ENCODE results near the gene CAMK1. TPM values are rescaled to one million over a fixed set of nuclear protein-coding genes. Genes with fewer than 3 reads are reported as not detected.

The CAMK1 gene
- total RNA-seq, 1 donor from 2014 or later: 56.1 TPM

DNA sequence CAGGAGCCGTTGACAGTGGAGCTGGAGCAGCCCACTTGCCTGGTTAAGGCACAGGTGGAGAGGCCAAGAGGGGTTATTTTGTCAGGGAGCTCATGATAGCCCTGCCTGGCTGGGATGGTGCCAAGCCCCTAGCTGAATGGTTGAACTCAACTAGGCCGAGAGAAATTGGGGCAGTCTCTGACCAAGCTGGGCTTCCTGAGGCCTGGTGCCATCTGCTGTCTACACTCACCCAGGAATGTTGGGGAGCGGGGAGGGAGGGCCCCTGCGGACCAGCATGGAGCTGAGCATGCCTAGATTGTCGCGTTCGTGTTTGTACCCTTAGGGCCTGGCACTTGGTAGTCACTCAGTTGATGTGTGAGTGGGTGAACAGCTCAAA is 37.0 kb downstream of the CAMK1 start:
- no peak for DNase-seq

DNA sequence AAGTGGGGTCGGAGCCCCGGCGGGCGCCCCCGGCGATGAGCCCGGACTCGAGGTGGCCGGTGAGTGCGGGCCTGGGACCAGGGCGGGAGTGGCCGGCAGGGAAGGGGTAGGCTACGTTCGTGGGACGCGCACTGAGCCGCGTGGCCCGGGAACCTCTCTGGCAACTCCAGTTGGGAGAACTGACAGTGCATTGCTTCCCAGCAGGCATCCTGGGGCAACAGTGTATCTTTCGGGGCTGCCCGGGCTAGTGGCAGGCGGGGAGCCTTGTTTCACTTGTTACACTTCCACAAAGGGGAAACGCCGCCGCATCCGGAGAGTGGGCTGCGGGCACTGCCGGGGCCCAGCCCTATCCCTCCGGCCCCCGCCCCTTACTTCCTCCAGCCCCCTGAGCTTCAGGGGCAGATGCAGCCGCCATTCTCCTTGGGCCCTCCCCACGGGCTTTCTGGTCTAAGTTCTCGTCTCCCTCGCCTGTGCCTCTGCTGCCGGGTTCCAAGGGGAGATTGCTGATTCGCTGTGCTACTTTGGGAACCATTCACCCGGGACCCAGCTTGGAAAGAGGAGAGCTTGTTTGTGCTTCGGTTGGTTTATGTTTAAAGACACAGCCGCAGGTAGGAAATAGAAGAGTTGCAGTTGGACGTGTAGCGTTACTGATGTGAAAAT is 37.5 kb downstream of the CAMK1 start:
- no peak for DNase-seq

DNA sequence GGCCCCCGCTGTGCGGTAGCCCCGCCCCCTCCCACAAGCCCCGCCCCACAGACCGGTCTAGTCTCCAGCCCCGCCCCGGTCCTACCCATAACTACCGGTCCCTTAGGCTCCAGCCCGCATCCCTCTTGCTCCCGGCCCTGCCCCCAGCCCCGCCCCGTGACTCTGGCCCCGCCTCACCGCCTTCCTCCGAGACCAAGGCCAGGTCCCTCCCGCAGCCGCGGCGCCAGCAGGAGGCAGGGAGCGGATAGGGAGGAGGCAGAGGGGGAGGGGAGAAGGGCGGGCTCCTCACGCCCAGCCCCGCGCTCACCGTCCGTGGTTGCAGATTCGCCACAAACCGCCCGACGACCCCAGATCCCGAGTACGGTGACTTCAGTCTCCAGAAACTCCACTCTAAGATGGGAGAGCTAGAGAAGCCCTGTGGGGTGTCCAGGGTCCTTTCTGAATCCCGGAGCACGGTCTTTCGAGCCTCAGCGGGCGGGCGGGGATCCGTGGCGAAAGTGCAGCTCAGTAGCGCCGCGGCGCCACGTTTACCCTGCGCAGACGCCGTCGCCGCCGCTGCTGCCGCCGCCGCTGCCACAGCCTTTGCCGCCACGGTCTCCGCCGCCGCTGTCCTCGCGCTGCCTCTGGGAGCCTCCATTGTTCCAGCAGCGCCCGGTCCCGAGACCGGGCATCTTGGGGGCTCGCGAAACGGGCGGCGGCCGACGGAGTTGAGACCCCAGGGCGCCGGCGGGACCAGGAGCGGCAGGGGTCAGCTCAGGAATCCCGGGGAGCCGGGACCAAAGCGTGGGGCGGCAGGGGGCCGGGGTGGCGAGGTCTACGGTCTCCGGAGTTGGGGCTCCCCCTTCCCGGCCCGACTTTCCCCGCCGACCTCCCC is 38.3 kb downstream of the CAMK1 start, which contains the start of gene BRPF1:
Gene BRPF1 (plus strand): TSS at position 530 of the 874 bp plus-strand sequence. CDS start 2,406 bp downstream, outside the sequence.
- peak; percentile 100 for DNase-seq

DNA sequence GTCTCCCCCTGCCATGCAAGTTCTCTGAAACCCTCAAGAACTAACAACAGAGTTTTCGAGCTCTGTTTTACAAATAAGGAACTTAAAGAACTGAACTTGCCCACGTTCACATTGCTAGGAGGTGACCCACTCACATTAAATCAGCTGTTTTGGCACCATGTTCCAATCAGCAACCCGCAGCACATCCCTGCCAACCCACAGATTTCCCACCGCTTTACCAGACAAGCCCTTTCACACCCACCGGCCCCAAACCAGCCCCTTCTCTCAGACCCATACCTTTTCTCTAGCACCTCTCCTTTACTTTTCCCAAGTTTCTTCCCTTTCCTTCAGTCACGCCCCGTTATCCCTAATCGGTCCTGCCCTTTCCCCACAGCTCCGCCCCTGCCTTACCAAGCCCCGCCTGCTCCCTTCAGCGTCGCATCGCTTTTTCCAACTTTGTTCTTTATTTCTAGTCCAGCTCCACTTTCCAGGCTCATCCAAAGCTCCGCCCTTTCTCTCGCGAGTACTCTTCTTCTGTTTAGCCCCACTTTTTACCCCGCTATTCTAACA is 39.0 kb downstream of the CAMK1 start:
- no peak for DNase-seq

DNA sequence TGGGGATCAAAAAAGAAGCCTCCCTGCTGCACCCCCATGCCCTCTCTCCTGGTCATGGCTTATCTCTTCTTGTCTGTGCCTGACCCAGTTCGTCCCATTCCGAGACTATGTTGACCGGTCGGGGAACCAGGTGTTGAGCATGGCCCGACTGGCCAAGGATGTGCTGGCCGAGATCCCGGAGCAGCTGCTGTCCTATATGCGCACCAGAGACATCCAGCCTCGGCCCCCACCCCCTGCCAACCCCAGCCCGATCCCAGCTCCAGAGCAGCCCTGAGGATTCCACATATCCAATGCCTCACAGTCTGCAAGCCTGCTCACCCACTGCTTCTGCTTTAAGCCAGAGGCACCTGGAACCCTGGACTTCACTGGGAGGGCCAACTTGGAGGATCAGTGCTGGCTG is 40.3 kb downstream of the CAMK1 start:
- no peak for DNase-seq

DNA sequence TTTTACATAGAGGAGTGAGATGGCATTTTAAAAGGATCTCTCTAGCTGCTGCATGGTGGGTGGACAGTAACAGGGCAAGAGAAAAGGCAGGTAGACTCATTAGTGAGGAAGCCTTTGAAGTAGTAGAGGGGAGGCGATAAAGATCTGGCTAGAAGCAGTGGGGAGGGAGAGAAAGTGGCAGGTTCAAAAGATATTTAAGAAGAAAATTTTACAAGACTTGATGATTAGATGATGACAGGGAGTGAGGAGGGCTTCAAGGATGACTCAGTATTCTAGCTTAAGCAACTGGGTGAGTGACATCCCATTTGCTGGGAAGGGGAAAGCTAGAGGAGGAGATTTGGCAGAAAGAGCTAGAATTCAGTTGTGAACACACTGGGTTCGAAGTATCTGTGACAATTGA is 42.0 kb downstream of the CAMK1 start:
- DNase-seq: no peak

DNA sequence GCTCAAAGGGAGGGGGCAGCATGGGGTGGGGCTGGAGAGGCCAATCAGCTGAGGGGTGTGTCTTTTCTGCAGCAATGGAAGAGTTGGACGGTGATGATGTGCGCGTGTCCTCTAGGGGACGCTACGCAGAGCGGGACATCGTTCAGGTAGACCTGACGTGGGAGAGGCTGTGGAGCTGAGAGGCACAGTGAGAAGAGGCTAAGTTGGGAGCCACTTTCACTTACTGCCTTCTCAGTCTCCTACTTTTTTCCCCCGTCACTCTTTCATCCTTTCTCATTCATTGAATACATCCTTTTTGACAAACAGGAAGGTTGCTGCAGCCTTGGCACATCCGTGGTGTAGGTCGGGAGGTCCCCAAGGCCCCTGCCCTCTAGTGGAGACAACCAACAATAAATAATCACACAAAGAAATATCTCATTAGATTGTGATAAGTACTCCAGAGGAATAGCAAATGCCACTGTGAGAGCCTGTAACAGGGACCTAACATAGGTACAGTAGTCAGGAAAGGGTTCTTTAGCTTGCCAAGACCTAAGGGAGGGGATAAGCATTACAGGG is 42.6 kb downstream of the CAMK1 start:
- DNase-seq: no peak

DNA sequence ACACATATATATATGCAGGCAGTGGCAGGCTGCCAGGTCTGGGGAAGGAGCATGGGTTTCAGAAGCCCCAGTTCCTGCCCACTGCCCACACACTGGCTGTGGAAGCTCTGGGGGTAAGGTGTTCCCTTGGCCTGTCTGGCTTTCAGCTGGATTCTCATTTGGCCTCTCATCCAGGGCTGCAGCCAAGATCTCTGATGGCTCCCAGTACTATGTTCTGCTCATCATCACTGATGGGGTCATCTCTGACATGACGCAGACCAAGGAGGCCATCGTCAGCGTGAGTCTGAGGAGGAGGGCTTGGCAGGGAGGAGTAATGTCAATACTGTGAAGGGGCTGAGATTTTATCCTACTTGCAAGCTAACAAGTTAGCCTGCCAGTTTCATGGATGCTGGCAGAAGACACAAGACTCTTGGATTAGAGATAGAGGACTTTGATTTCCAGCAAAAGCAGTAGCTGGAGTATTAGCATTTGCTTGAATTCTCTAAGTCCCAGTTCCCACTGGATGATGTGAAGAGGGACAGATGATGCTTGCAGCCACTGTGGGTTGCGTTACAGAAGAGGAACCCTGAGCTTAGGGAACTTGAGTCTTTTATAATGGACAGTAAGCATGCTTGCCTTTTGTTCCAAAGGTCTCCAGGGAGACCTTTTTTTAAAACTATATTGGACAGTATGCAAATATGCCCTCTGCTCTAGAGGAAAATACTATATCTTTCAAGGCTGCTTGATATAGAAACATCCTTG is 43.8 kb downstream of the CAMK1 start:
- DNase-seq: no peak

DNA sequence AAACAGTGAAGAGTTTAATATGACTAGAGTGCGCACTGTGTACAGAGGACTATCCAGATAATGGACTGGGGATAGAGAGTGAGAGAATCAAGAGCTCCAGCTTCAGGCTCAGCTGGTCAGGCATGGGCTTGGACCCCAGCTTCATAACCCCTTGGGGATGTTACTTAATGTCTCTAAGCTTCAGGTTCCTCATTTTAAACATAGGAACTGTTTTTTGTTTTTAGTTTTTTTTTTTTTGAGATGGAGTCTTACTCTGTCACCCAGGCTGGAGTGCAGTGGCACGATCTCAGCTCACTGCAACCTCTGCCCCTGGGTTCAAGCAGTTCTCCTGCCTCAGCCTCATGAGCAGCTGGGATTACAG is 48.1 kb downstream of the CAMK1 start:
- no peak for DNase-seq

DNA sequence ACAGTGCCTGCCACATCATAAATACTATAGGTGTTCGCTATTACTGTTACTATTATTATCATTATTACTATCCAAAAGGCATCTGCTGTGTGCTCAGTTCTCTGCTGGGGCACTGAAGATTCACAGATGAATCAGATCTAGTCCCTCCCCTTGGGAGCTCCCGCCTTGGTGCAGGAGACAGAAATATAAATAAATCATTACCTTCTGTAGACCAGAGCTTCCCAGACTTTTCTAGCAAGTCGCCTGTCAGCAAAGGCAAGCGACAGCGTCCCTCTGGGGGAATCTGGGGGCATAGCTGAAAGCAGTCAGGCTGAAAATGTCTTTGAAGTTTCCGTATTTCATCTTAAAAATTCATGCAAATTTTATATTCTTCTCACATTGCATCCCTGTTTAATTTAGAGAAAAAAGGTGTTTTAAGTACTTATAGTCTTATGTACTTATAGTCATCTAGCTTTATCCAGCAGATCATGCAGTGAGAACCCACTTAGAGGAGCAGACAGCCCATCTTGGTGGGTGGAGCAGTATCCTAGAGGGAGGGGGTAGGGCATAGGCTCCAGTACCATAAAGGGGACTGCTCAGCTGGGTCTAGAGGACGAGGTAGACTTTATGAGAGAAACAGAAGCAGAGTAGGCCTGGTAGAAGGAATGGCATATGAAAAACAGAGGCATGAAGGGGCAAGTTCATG is 48.6 kb downstream of the CAMK1 start:
- no peak for DNase-seq

DNA sequence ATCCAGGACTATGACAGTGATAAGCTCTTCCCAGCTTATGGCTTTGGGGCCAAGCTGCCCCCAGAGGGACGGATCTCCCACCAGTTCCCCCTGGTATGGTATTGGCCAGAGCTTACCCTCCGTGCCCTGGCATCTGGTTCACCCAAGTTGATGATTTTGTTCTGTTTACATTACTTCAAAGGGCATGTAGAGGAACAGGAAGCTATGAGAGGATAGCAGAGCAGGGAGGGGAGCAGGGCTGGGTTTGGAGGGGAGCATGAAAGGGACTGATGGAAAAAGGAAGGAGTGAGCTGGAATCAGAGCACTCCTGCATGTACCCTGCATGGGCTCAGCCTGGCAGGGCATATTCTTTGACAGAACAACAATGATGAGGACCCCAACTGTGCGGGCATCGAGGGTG is 51.6 kb downstream of the CAMK1 start:
- DNase-seq: no peak

DNA sequence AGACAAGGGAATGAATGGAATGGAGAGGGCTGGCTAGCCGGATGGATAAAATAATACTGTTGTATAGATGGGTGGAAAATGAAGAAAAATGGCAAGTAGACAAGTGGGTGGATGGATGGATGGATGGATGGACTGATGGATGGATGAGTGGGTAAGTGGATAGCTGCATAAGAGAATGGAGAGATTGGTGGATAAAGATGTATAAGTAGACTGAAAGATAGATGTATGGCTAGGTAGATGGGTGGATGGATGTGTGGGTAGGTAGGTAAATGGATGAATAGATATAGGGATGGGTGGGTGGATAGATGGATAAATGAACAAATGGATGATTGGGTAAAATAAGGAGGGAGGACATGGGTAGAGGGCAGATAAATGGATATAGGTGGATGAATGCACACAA is 52.2 kb downstream of the CAMK1 start:
- DNase-seq: no peak

DNA sequence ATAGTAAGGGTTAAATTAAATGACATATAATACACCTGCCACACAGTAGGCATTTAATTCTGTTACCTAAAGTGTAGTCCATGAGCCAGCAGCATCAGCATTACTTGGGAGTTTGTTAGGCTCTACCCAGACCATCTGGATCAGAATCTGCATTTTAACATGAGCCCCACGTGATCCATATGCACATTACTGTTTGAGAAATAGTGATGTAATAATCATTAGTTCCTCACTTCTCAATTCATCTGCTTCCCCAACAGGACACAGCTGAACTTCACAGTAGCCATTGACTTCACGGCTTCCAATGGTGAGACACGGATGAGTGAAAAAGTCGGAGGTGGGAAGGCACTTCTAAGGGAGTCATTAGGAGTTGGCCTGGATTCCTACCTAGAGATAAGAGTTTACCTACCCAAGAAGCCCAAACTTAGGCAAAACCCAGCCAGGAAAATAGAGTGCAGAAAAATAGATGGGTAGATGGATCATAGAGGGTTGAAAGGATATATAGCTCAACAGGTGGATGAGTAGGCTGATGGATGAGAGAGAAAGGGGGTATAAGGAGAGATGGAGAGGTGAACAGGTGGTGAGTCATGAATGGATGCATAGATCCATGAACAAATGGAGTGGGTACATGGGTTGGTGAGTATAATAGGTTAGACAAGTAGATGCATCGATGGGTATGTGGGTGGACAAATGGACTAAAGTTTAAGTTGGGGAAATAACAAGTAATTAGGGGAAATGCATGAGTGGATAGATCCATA is 52.8 kb downstream of the CAMK1 start:
- DNase-seq: no peak

DNA sequence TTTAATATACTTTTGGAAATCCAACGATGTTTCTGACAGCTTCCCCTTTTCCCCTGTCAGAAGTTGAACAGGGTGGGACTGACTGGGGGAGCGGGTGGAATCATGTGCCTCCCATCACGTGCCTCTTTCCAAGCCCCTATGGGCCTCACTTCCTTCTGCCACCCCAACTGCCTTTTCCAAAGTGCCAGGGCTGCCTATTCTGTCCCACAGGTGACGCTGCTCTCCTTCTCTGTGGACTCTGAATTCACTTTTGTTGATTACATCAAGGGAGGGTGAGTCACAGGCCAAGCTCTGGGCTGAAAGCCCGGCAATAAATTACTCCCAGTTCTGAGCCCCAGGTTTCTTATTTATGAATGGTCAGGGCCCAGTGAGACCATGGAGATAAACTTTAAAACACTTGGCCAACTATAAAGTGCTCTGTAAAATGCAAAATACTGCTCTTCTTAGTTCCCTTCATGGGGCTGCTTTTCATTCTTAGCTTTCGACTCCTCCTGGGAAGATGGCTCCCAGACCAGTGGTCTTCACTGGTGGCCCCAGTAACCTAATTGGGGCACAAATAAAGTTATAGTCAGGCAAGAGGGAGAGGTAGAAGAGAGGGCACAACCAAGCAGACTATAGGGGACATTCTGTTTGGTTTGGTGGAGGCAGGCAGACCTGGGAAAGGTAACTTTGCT is 53.8 kb downstream of the CAMK1 start:
- DNase-seq: peak; percentile 46

DNA sequence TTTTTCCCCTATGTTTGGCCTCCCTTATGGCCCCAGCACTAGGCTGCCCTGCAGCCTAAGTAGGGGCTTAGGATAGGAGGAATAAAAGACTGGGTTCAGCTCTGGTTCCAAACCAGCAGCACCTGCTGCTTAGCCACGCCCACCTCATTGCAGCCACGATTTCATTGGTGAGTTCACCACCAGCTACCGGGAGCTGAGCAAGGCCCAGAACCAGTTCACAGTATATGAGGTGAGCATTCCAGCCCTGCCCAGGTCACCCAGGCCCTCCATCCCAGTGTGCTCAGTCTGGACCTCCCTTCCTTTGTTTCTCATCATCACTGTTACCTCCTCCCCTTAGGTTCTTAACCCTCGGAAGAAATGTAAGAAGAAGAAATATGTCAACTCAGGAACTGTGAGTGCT is 54.6 kb downstream of the CAMK1 start:
- no peak for DNase-seq

DNA sequence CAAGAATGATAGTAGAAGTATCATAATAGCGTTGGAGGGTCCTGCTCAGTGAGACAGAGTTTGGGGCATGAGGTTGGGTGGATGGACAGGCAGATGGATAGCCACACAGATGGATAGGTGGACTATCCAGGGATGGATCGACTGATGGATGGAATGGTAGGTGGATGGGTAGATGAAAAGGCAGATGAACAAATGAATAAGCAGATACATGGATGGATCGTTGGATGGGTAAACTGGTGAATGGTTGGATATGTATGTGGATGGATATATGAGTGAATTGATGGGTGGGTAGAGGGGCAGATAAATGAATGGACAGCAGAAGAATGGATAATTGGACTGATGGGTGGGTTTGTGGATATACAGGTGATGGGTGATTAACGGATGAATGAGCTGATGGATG is 56.6 kb downstream of the CAMK1 start:
- no peak for DNase-seq

DNA sequence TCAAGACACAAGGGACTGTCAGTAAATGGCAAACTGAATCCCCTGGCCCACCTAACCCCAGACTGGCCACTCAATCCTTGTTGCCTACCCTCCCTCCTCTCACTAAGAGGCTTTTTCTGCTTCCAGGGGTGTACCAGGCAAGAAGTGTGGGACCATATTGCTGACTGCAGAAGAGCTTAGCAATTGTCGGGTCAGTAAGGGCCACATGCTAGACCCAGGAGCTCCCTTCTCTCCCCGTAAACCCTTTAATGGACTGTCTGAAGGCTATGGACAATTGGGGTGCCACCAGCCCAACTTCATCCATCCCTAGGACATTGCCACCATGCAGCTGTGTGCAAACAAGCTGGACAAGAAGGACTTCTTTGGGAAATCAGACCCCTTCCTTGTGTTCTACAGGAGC is 57.3 kb downstream of the CAMK1 start:
- DNase-seq: no peak

DNA sequence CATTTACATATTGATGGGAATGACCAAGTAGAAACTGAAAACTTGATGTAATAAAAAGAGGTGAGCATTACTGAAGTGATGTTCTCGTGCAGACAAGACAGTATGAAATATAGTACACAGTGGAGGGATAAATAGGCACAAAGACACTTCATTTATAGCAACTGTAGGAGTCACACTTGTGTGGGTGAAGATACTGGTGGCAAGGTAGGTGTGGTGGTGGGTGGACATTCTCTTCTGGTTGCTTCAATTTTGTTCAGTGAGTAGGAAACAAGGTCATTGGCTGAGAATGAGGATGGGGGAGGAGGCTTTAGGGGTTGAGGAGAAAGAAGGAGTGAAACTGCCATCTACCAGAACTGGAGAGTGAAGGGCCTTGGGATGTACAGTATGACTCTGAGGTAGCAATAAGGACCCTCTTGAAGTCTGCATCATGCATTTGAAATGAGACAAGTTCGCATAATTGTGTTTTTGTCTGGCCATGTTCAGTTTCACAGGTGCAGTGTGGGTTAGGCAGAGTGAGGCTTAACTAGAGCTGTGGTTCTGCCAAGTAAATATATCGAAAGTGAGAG is 59.5 kb downstream of the CAMK1 start:
- DNase-seq: no peak
